HUES6 (cell line): ENCODE measurements around the gene CXADR.

ENCODE experiments used
- H3K27ac ChIP-seq: 2 replicates; pipeline ENCODE4 v1.7.0; 2013; ENCODE audit warnings: low read depth, mild to moderate bottlenecking, low read length, inconsistent platforms
- H3K27me3 ChIP-seq: 2 replicates; pipeline ENCODE4 v1.6.1; 2013; ENCODE audit warnings: low read length; ENCODE audit not compliant: control insufficient read depth, insufficient read depth
- H3K36me3 ChIP-seq: 2 replicates; pipeline ENCODE4 v1.6.1; 2013; ENCODE audit warnings: low read length; ENCODE audit not compliant: control insufficient read depth, insufficient read depth
- H3K4me1 ChIP-seq: 2 replicates; pipeline ENCODE4 v1.6.1; 2013; ENCODE audit warnings: low read length; ENCODE audit not compliant: control insufficient read depth, insufficient read depth
- H3K4me3 ChIP-seq: 2 replicates; pipeline ENCODE4 v1.5.1; 2013; ENCODE audit warnings: low read depth, low read length
- H3K9ac ChIP-seq: one replicate; pipeline ENCODE4 v1.6.1; 2013; ENCODE audit warnings: mild to moderate bottlenecking, low read length
- H3K9me3 ChIP-seq: 2 replicates; pipeline ENCODE4 v1.6.1; 2013; ENCODE audit warnings: low read depth, low read length; ENCODE audit not compliant: control insufficient read depth, insufficient read depth

The CXADR gene

DNA sequence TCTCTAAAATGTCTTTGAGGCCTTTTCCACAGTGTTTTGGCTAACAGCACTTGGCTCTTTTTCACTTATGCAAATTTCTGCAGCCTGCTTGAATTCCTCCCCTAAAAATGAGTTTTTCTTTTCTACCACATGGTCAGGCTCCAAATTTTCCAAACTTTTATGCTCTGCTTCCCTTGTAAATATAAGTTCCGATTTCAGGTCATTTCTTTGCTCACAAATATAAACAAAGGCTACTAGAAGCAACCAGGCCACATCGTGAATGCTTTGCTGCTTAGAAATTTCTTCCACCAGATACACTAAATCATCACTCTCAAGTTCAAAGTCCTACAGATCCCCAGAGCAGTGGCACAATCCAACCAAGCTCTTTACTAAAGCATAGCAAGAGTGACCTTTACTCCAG lies 128.0 kb downstream of the CXADR start:
- Histone ChIP-seq H3K9me3 (peaks cover 6% of the 10 kb centered on the region; the same call in 1 of the 2 replicates), H3K36me3 (no peaks in the 10 kb centered on the region), H3K4me3 (no peak overlapping the region), H3K9ac (no peak overlapping the region), H3K27ac (no peak overlapping the region), H3K4me1 (no peaks in the 10 kb centered on the region), H3K27me3 (no peaks in the 10 kb centered on the region)
